Endothelial cell of umbilical vein (primary cell): ENCODE results near the gene KIAA1671. TPM values are rescaled to one million over a fixed set of nuclear protein-coding genes. Genes with fewer than 3 reads are reported as not detected.
A peak's percentile ranks its signal among the peaks of the same experiment; 100 is the strongest.

Source experiments
- BruUV-seq: library from RNA; stranded (reverse); fragments of 400-500 nt; replicated peaks from 2 replicates; lab custom pipeline; 2021; lab: Mats Ljungman, UMichigan
- CTCF ChIA-PET: fragments of 300-600, 350-600 bp; sonication (Branson Sonifier 250); formaldehyde crosslinking; loops from one replicate; lab custom pipeline; 2021; ENCODE audit warnings: antibody characterized with exemption, inconsistent platforms; lab: Charles Lee
- POLR2A ChIA-PET: fragments of 300-600, 350-600 bp; sonication (Branson Sonifier 250); formaldehyde crosslinking; loops from one replicate; lab custom pipeline; 2021; ENCODE audit warnings: antibody characterized with exemption, inconsistent platforms; lab: Charles Lee
- DNase-seq: peaks from one replicate; pipeline ENCODE4 v3.0.0-alpha.2; 2011; ENCODE audit warnings: low read depth, low spot score
- FAIRE-seq: peaks from 2 replicates; lab custom pipeline; 2011; peaks lifted over from hg19 to GRCh38; lab: Jason Lieb, UNC
- H2AFZ ChIP-seq: 2 replicates; pipeline ENCODE4 v1.6.0; 2012; ENCODE audit warnings: low read depth, low read length, control low read depth, inconsistent platforms
- H3K27ac ChIP-seq: 2 replicates; pipeline ENCODE4 v1.5.1; 2011; ENCODE audit warnings: low read depth, mild to moderate bottlenecking, control low read depth, low read length, moderate library complexity; ENCODE audit not compliant: insufficient read depth
- H3K27me3 ChIP-seq, 2 experiments: 2 replicates each; pipeline versions ENCODE4 v1.6.0 to v1.6.1; 2011; ENCODE audit warnings: low read length in 2 of 2, mixed read lengths in 1 of 2; ENCODE audit not compliant: control insufficient read depth in 2 of 2, insufficient read depth in 2 of 2
- H3K36me3 ChIP-seq, 2 experiments: 2 replicates in 1 of 2; 3 replicates in 1 of 2; pipeline ENCODE4 v1.5.1; 2011; ENCODE audit warnings: low read length in 2 of 2, mild to moderate bottlenecking in 1 of 2, moderate library complexity in 1 of 2; ENCODE audit not compliant: control insufficient read depth in 2 of 2, insufficient read depth in 2 of 2; ENCODE audit errors: extremely low read depth in 1 of 2
- H3K4me1 ChIP-seq: 3 replicates; pipeline ENCODE4 v1.5.1; 2011; ENCODE audit warnings: mild to moderate bottlenecking, low read length; ENCODE audit not compliant: control insufficient read depth, insufficient read depth; ENCODE audit errors: extremely low read depth
- H3K4me2 ChIP-seq: 2 replicates; pipeline ENCODE4 v1.6.1; 2011; ENCODE audit warnings: low read length, control low read depth, mixed read lengths; ENCODE audit not compliant: insufficient read depth
- H3K4me3 ChIP-seq, 3 experiments: fragments of 200-600 bp in 1 of 3; sonication (generic), shearing (Covaris generic) in 1 of 3; replicated peaks in 1 of 3; 2 replicates each; pipeline ENCODE4 v1.5.1; 2011 to 2016; ENCODE audit warnings: control low read depth in 3 of 3, low read length in 3 of 3, mild to moderate bottlenecking in 2 of 3, inconsistent platforms in 1 of 3, low read depth in 1 of 3, moderate library complexity in 1 of 3; ENCODE audit not compliant: insufficient read depth in 1 of 3
- H3K79me2 ChIP-seq: 2 replicates; pipeline ENCODE4 v1.6.0; 2012; ENCODE audit warnings: low read length, inconsistent platforms; ENCODE audit not compliant: control insufficient read depth, insufficient read depth
- H3K9ac ChIP-seq: replicated peaks from 2 replicates; pipeline ENCODE3; 2011; ENCODE audit warnings: low read length, control low read depth; ENCODE audit not compliant: insufficient read depth; ENCODE audit errors: extremely low read depth
- H3K9me1 ChIP-seq: replicated peaks from 3 replicates; pipeline ENCODE4 v1.6.0; 2011; ENCODE audit warnings: mild to moderate bottlenecking, low read length; ENCODE audit not compliant: control insufficient read depth, insufficient read depth; ENCODE audit errors: extremely low read depth
- H3K9me3 ChIP-seq: replicated peaks from 2 replicates; pipeline ENCODE4 v1.5.1; 2012; ENCODE audit warnings: low read length, inconsistent platforms; ENCODE audit not compliant: control insufficient read depth, insufficient read depth
- H4K20me1 ChIP-seq: replicated peaks from 2 replicates; pipeline ENCODE3; 2011; ENCODE audit warnings: mild to moderate bottlenecking, low read length; ENCODE audit not compliant: control insufficient read depth, insufficient read depth; ENCODE audit errors: extremely low read depth
- EZH2 ChIP-seq: IDR thresholded peaks from 2 replicates; pipeline ENCODE4 v1.6.1; 2012; ENCODE audit warnings: borderline replicate concordance, low read depth, mild to moderate bottlenecking, moderate library complexity, low read length, inconsistent platforms; ENCODE audit not compliant: severe bottlenecking
- FOS ChIP-seq: IDR thresholded peaks from 2 replicates; pipeline ENCODE4 v1.6.1; 2011; ENCODE audit warnings: mild to moderate bottlenecking, low read length, moderate library complexity, borderline replicate concordance; ENCODE audit not compliant: insufficient read depth
- JUN ChIP-seq: IDR thresholded peaks from 2 replicates; pipeline ENCODE4 v1.6.1; 2011; ENCODE audit warnings: borderline replicate concordance, low read depth; ENCODE audit not compliant: insufficient read length, insufficient read depth
- POLR2A ChIP-seq: IDR thresholded peaks from 2 replicates; pipeline ENCODE4 v1.6.1; 2012; ENCODE audit warnings: low read depth, mild to moderate bottlenecking, control low read depth, low read length
- POLR2AphosphoS5 ChIP-seq: IDR thresholded peaks from 2 replicates; pipeline ENCODE4 v1.6.1; 2012; ENCODE audit warnings: low read depth, mild to moderate bottlenecking, control low read depth, low read length, moderate library complexity; ENCODE audit not compliant: insufficient read depth
- dilution Hi-C: fragments of 300-500 bp; cut with MboI; formaldehyde crosslinking; loops from one replicate; pipeline ENCODE4 v1.15.0; 2019; ENCODE audit warnings: low sequenced_read_pairs; ENCODE audit not compliant: extremely low pct_ligation_motif_present
- intact Hi-C: fragments of 100-400 bp; cut with micrococcal nuclease; formaldehyde crosslinking; loops from one replicate; pipeline ENCODE4 v1.10.0; 2022
- polyA plus RNA-seq, 4 experiments: library from polyadenylated mRNA; depleted of rRNA in 3 of 4; stranded (reverse) in 3 of 4; unstranded in 1 of 4; fragments of >200 nt; gene quantifications; 2 replicates each; pipeline versions ENCODE4 v1.2.1 to v1.2.3, GENCODE V29; 2011 to 2012; ENCODE audit warnings: missing spikeins in 1 of 4
- total RNA-seq: library from RNA; stranded (reverse); gene quantifications from 2 replicates; pipeline ENCODE4 v1.2.3, GENCODE V29; 2021
- TF ChIP-seq, protein P1 (sequence below): IDR thresholded peaks from 2 replicates; pipeline ENCODE4 v1.6.1; 2011; ENCODE audit not compliant: insufficient read depth, insufficient read length

The KIAA1671 gene
- total and polyA plus RNA-seq, 2 donors (not counting 3 experiments of a cell fraction or from before 2014, with no cell fraction given): 23.1 to 85.1 TPM

DNA sequence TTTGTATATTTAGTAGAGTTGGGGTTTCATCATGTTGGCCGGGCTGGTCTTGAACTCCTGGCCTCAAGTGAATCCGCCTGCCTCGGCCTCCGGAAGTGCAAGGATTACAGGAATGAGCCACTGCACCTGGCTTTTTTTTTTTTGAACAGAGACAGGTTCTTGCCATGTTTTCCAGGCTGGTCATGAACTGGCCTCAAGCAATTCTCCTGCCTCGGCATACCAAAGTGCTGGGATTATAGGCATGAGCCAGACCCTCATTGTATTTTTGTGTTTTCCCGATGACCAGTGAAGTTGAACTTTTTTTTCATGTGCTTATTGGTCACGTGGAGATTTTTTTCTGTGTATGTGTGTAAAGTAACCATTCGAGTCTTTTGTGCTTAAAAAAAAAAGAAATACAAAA is 48.2 kb downstream of the KIAA1671 start:
- Histone ChIP-seq H3K9ac (no peak overlapping the region), H3K27ac (no peak overlapping the region), H3K9me1 (no peaks in the 10 kb centered on the region), H3K36me3 (no peaks in the 10 kb centered on the region), H3K79me2 (peaks cover 13% of the 10 kb centered on the region), H3K27me3 (no peaks in the 10 kb centered on the region), H3K4me3 (no peak overlapping the region), H3K9me3 (no peaks in the 10 kb centered on the region), H2AFZ (no peak overlapping the region), H4K20me1 (no peaks in the 10 kb centered on the region), H3K4me1 (peaks cover 30% of the 10 kb centered on the region), H3K4me2 (no peak overlapping the region)
- POLR2A ChIA-PET: no interaction called here
- intact Hi-C loops (no loop called here), dilution Hi-C loops (no loop called here)
- TF ChIP-seq EZH2 (no peak), FOS (no peak), JUN (no peak), POLR2AphosphoS5 (no peak), POLR2A (no peak)
- TF ChIP-seq, protein P1, sequence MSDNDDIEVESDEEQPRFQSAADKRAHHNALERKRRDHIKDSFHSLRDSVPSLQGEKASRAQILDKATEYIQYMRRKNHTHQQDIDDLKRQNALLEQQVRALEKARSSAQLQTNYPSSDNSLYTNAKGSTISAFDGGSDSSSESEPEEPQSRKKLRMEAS: no peak
- FAIRE-seq (no peak), DNase-seq (no peak)
- CTCF ChIA-PET: no interaction called here
- no TSS peak for BruUV-seq

DNA sequence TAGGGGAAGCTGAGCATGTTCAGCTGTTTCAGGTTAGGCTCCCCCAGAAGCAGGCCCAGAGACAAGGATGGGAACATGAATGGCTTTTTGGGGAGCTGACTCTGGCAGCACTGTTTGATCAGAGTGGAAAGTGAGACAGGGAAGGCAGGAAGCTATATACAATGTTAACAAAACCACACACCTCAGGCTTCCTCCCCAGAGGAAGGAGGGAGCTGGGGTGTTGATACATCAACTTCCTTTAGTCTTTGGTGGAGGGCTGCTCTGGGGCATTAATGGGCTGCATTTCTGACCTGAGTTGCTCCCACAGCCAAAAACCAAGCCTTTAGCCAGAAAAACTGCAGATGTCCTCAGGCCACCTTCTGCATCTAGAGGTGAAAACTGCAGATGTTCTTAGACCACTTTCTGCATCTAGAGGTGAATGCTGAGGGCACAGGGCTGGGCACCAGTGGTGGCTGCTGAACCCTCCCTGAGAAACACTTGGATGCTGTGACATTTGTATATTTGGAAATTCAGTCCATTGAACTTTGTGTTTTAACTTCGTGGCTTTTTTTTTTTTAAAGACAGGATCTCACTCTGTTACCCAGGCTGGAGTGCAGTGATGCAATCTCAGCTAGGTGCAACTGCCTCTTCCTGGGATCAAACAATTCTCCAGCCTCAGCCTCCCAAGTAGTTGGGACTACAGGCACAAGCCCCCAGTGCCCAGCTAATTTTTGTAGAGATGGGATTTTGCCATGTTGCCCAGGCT is 49.9 kb downstream of the KIAA1671 start:
- peaks cover 17% of the 10 kb centered on the region for H3K4me1 ChIP-seq
- dilution Hi-C loops: no loop called here
- H3K9ac ChIP-seq: no peak overlapping the region
- no peak for TF ChIP-seq EZH2
- peak; percentile 42 for TF ChIP-seq POLR2AphosphoS5
- no peak for TF ChIP-seq FOS
- H3K9me3 ChIP-seq: no peaks in the 10 kb centered on the region
- ChIA-PET POLR2A (no interaction called here), CTCF (interaction anchor here (0.8 to 1.7 kb wide), 6 partner anchors 11 to 54 kb away, joined by 3 to 7 read pairs (median 4); no protein-coding TSS in a partner anchor)
- H3K27me3 ChIP-seq: no peaks in the 10 kb centered on the region
- FAIRE-seq (peak; percentile 94), DNase-seq (peak; percentile 35)
- H4K20me1 ChIP-seq: no peaks in the 10 kb centered on the region
- H2AFZ ChIP-seq: no peak overlapping the region
- H3K27ac ChIP-seq: peak overlapping the region; percentile 44
- H3K4me2 ChIP-seq: peak overlapping the region; percentile 49
- H3K4me3 ChIP-seq: no peak overlapping the region
- H3K36me3 ChIP-seq: no peaks in the 10 kb centered on the region
- intact Hi-C loops: loop anchor here (1.0 to 2.0 kb wide), 2 partner anchors 11 to 24 kb away; no protein-coding TSS in a partner anchor
- H3K79me2 ChIP-seq: peaks cover 8% of the 10 kb centered on the region
- no peaks in the 10 kb centered on the region for H3K9me1 ChIP-seq
- BruUV-seq: no TSS peak
